HTR-8/SVneo (cell line): ENCODE results near the gene L3HYPDH.
"Not testable (repeated sequence)": the region's sequence is repeated elsewhere in the genome, so short reads cannot be mapped to it uniquely, and the experiment has no call there.

ENCODE experiments used
- DNase-seq: peaks from one replicate; pipeline ENCODE4 v3.0.0; 2011; ENCODE audit warnings: low spot score, mixed read lengths; ENCODE audit not compliant: insufficient read length
- FAIRE-seq: peaks from 2 replicates; lab custom pipeline; 2011; peaks lifted over from hg19 to GRCh38; lab: Jason Lieb, UNC

The L3HYPDH gene

GRCh38 chr14:59481407-59481806, 2.8 kb downstream of the L3HYPDH start:
- FAIRE-seq (no peak), DNase-seq (no peak)

- FAIRE-seq: no peak
- no peak for DNase-seq
These were observed 4.0 kb downstream of the L3HYPDH start for GRCh38 chr14:59480166-59480565.

- peak; percentile 28 for FAIRE-seq
- DNase-seq: no peak
These were observed 5.7 kb downstream of the L3HYPDH start for GRCh38 chr14:59478540-59478939.

- DNase-seq (no peak), FAIRE-seq (peak; percentile 79)
These were observed 8.5 kb downstream of the L3HYPDH start for GRCh38 chr14:59475709-59476108.

GRCh38 chr14:59474172-59474571, 10.0 kb downstream of the L3HYPDH start:
- FAIRE-seq: peak; percentile 13

GRCh38 chr14:59465316-59466135, 18.7 kb downstream of the L3HYPDH start, which contains the start of gene GPR135:
Gene GPR135, minus strand, starts transcription at chr14:59465380. Its CDS starts 154 bp downstream, at chr14:59465226.
- DNase-seq: no peak
- no peak for FAIRE-seq

More at GRCh38 chr14:59474172-59474571, 10.0 kb downstream of the L3HYPDH start:
- DNase-seq: no peak

GRCh38 chr14:59464486-59465315, 19.5 kb downstream of the L3HYPDH start:
- DNase-seq (peak; percentile 39), FAIRE-seq (no peak)

GRCh38 chr14:59463787-59464485, 20.3 kb downstream of the L3HYPDH start:
- DNase-seq (no peak), FAIRE-seq (peak; percentile 98)

GRCh38 chr14:59461891-59462290, 22.3 kb downstream of the L3HYPDH start:
- FAIRE-seq (no peak), DNase-seq (no peak)

- peak; percentile 78 for FAIRE-seq
- no peak for DNase-seq
These were observed 23.8 kb downstream of the L3HYPDH start for GRCh38 chr14:59460378-59460777.

- FAIRE-seq (peak; percentile 73), DNase-seq (no peak)
These were observed 25.7 kb downstream of the L3HYPDH start for GRCh38 chr14:59458486-59458885.

- FAIRE-seq: no peak
- no peak for DNase-seq
These were observed 28.8 kb downstream of the L3HYPDH start for GRCh38 chr14:59455411-59455810.

GRCh38 chr14:59454139-59454538, 30.1 kb downstream of the L3HYPDH start:
- FAIRE-seq: peak; percentile 59
- peak; percentile 48 for DNase-seq

GRCh38 chr14:59451849-59452248, 32.4 kb downstream of the L3HYPDH start:
- FAIRE-seq: peak; percentile 4
- DNase-seq: no peak

- FAIRE-seq: peak; percentile 80
- no peak for DNase-seq
These were observed 33.5 kb downstream of the L3HYPDH start for GRCh38 chr14:59450716-59451115.

- FAIRE-seq, DNase-seq: not testable (repeated sequence)
These were observed 35.5 kb downstream of the L3HYPDH start for GRCh38 chr14:59448673-59449072.

GRCh38 chr14:59439256-59439965, 44.8 kb downstream of the L3HYPDH start:
- FAIRE-seq (no peak), DNase-seq (no peak)

- FAIRE-seq: peak; percentile 95
- no peak for DNase-seq
These were observed 46.0 kb downstream of the L3HYPDH start for GRCh38 chr14:59438195-59438647.

GRCh38 chr14:59435987-59436386, 48.2 kb downstream of the L3HYPDH start:
- DNase-seq: no peak
- FAIRE-seq: no peak

GRCh38 chr14:59435101-59435500, 49.1 kb downstream of the L3HYPDH start:
- peak; percentile 13 for FAIRE-seq
- DNase-seq: no peak
